GM18519 (cell line): ENCODE measurements around the gene EYA4.

Experiments
- ATAC-seq: cut with Tn5 transposase; IDR thresholded peaks from one replicate; pipeline ENCODE4 v1.9.1; 2021; ENCODE audit warnings: mild to moderate bottlenecking, moderate library complexity; ENCODE audit not compliant: unreplicated experiment, low FRiP score

Gene EYA4

GRCh38 chr6:133277900-133278545, 36.9 kb downstream of the EYA4 start:
- ATAC-seq, result no peak

GRCh38 chr6:133286765-133287164, 45.6 kb downstream of the EYA4 start:
- no peak for ATAC-seq

DNA sequence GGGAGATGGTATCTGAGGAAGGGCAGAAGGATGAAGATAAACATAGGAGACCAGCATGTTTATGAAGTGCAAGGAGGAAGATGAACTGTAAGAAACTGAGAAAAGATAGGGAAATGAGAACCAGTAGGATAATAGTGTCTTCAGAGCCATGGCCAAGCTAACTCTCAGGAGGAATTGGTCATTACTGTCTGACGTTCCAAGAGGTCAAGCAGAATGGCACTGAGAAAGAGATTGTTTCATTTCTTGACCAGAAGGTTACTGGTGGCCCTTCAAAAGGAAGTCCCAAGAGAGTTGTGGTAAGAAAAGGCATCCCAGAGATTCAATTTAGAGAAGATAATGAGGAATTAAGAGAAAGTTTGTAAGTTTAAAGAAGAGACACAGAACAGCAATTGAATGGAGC, 47.5 kb downstream of the EYA4 start:
- ATAC-seq, result no peak

GRCh38 chr6:133289733-133290306, 48.7 kb downstream of the EYA4 start:
- no peak for ATAC-seq

GRCh38 chr6:133290930-133291329, 49.8 kb downstream of the EYA4 start:
- ATAC-seq, result no peak

DNA sequence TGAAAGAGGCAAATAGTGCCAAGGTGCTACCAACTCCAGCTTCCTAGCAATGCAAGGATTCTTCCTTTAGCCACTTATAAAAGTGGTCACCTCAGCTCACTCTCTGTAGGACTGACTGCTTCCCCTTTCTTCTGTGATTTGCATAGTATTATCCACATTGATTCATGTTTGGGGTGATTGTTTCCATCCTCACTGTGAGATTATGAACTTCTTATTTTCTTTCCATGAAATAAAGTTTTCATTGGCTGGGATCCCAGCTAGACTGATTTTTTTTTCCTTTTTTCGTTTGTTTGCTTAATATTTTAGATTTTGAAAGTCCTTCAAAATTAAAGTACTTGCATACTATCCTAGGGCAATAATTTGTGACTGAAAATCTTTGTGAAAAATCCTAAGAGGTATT, 50.5 kb downstream of the EYA4 start:
- no peak for ATAC-seq

- no peak for ATAC-seq
Measured at GRCh38 chr6:133297657-133298056, 56.5 kb downstream of the EYA4 start.

- ATAC-seq, result no peak
Measured at GRCh38 chr6:133298335-133298734, 57.2 kb downstream of the EYA4 start.

DNA sequence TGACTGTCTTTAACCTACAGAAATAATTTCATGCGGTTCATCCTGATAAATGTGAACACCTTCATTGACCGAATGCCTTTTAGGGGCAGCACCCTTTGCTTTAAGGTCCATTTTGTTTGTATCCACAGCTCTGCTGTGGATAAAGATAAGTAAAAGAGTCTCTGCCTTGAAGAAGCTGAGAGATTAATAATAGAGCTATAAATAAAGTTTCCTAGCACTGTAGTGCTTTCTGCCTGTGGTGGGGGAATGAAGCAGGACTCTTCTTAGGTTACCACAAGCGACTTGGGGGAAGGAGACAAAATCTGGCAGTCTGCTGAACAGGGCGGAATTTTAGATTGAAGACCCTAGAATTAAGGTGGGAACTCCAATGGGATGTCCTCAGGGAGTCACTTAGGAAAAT, 57.6 kb downstream of the EYA4 start:
- no peak for ATAC-seq

GRCh38 chr6:133300896-133301295, 59.7 kb downstream of the EYA4 start:
- no peak for ATAC-seq

DNA sequence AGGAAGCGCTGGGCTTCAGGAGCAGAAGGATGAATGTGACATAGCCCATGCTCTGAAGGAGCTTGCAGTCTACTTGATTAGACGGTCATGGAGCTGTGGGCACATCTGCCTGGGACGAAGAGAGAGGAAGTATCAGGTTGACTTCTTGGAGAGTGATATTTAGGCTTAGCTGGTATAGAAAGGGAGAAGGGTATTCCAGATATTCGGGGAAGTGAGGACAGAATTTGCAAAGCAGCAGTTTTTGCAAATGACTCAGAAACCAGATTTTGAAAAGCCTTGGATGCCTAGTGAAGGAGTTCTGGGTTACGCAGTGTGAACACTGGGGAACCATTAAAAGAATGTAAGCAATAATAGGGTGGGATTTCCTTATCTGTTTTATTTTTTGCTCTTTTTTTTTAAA, 60.7 kb downstream of the EYA4 start:
- ATAC-seq, result no peak

DNA sequence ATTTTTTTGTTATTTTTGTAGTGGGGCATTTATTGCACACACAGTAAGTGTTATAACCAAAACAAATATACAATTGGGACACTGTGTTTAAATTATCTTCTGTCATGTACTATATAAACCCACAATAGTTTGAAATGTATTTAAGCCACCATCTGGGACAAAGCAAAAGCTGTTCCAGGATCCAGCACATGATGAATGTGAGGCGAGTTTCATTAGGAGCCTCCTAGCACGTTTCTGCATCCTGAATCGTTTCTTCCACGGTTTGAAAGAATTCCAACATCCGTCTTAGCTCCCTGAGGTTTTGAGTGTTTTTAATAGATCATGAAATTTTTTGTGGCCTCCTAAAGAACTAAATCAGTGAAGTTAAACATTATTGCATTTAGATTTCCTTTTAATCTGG, 65.8 kb downstream of the EYA4 start:
- ATAC-seq, result no peak

- ATAC-seq, result no peak
Measured at GRCh38 chr6:133309579-133309978, 68.4 kb downstream of the EYA4 start.

GRCh38 chr6:133312006-133312405, 70.8 kb downstream of the EYA4 start:
- ATAC-seq, result no peak

- no peak for ATAC-seq
Measured at GRCh38 chr6:133313068-133313467, 71.9 kb downstream of the EYA4 start.

GRCh38 chr6:133314947-133315346, 73.8 kb downstream of the EYA4 start:
- ATAC-seq, result no peak

DNA sequence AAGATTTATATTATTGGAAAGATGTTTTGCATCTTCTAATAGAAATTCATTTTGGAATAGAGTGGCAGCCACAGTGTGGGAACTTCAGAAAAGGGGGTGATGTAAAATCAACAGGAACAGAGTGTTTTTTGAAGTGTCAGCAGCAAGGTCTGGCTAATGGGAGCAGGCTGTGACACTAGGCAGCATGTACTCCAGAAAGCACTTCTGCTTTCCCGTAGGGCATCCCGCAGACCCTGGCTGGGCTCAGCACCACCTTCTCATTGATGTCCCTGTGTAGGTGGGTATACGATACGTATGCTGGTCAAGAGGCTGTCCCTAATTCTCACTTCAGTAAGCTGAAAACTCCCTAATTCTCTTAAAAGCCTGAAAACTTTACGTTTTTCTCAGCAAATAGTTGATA, 74.7 kb downstream of the EYA4 start:
- ATAC-seq, result no peak

- ATAC-seq, result no peak
Measured at GRCh38 chr6:133317704-133318103, 76.5 kb downstream of the EYA4 start.

GRCh38 chr6:133326584-133326983, 85.4 kb downstream of the EYA4 start:
- no peak for ATAC-seq

GRCh38 chr6:133333852-133334251, 92.7 kb downstream of the EYA4 start:
- no peak for ATAC-seq

GRCh38 chr6:133337308-133337707, 96.2 kb downstream of the EYA4 start:
- ATAC-seq, result no peak

GRCh38 chr6:133339543-133340384, 98.6 kb downstream of the EYA4 start:
- ATAC-seq, result no peak
